HG02588 (cell line): ENCODE data around the gene NEK1.
"Not testable (repeated sequence)": the region's sequence is repeated elsewhere in the genome, so short reads cannot be mapped to it uniquely, and the experiment has no call there.

Source experiments
- ATAC-seq: cut with Tn5 transposase; IDR thresholded peaks from one replicate; pipeline ENCODE4 v1.9.1; 2021; ENCODE audit warnings: mild to moderate bottlenecking, moderate library complexity; ENCODE audit not compliant: unreplicated experiment

The NEK1 gene

DNA sequence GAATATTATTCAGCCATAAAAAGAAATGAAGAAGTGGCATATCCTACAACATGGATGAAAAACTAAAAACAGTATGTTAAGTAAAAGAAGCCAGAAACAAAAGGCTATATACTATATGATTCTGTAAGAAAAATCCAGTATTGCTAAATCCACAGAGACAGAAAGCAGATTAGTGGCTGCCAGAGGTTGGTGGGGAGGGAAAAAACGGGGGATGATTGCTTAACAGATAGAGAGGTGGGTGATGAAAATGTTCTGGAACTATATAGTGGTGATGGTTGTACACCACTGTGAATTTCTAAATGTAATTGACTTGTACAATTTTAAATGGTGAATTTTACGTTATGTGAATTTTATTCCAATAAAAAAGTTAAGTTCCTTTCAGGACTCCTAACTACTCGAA lies 184.0 kb downstream of the NEK1 start:
- ATAC-seq: no peak

DNA sequence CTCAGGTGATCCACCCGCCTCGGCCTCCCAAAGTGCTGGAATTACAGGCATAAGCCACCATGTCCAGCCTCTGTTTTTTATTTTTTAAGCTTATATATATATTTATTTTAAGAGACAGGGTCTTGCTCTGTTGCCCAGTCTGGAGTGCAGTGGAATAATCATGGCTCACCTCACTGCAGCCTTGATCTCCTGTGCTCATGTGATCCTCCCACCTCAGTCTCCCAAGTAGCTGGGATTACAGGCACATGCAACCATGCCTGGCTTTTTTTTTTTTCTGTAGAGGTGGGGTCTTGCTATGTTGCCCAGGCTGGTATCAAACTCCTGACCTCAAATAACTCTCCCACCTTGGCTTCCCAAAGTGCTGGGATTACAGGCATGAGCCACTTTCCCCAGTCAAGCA lies 184.7 kb downstream of the NEK1 start:
- ATAC-seq: not testable (repeated sequence)

DNA sequence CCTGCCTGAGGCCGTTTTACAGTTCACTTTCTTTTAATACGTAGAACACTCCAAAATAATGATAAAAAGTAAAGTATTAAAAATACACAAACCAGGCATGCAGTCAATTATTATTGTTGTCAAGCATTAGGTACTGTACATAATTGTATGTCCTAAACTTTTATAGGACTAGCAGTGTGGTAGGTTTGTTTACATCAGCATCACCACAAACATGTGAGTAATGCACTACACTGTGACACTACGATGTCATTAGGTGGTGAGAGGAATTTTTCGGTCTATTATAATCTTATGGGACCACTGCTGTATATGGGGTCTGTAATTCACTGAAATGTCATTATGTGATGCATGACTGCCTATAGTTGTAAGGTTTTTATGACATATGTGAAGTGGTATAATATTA lies 192.1 kb downstream of the NEK1 start:
- no peak for ATAC-seq

DNA sequence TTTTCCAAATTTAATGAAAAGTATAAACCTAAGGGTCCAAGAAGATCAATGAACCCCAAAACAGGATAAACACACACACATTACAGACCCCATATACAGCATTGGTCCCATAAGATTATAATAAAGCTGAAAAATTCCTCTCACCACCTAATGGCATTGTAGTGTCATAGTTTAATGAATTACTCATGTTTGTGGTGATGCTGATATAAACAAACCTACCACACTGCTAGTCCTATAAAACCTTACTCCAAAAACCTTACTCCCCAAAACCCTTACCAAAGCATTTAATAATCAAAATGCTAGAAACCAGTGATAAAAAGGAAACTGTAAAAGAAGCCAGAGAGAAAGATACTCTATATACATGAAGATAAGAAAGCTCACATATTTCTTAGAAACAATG lies 193.5 kb downstream of the NEK1 start:
- no peak for ATAC-seq

DNA sequence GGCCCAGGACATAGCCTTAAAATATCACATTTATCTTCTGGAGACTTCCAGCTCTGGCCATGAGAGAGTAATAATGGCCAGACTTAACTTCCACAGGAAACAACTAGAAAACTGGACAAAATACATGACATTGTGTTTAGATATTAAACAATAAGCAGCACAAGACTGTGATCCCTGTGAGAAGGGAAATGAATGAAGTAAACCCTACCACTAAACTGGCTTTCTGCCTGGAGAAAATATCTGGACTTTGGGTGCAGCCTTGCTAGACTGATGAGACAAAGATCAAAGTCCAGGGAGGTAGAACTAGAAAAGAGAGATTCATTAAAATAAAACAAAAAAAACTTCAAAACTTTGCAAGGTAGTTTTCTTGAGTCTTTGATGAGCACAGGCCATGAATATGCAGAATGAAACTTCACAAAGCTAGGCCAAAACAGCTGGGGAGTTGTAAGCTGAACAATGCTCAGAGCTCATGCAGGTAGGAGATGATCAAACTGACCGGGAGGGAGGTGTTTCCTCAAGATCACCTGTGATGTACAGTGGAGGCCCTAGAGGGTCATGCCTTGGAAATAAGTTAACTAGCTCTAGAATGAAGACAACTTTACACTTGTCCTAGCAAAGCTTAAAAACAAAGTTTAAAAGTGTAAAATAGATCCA lies 194.6 kb downstream of the NEK1 start:
- no peak for ATAC-seq

DNA sequence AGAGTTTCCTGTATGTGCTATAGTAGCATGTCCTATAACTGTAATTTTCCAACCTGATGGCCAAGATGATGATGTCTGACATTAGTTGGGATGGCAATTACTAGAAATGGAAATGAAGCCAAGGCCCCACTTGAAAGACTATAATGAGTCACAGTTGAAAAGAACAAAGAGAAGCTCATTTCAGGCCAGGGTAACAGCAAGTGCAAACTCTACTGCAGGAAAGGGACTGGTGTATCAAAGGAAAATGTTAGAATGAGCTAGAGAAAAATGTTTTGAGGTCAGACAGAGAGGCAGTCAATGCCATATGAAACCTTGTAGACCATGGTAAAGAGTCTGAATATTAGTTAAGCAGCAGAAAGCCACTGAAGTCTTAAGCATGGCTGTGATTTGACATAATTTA lies 195.4 kb downstream of the NEK1 start:
- no peak for ATAC-seq

DNA sequence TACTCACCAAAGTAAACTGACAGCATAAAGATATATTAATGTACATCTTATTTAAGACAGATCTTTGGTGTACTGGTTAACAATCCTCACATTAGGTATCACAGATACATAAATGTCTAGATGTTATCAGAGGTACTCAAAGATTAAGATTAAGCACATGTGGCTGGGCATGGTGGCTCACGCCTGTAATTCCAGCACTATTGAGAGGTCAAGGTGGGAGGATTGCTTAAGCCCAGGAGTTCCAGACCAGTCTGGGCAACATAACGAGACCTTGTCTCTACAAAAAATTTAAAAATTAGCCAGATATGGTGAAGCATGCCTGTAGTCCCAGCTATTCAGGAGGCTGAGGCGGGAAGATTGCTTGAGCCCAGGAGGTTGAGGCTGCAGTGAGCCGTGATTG lies 195.9 kb downstream of the NEK1 start:
- no peak for ATAC-seq

DNA sequence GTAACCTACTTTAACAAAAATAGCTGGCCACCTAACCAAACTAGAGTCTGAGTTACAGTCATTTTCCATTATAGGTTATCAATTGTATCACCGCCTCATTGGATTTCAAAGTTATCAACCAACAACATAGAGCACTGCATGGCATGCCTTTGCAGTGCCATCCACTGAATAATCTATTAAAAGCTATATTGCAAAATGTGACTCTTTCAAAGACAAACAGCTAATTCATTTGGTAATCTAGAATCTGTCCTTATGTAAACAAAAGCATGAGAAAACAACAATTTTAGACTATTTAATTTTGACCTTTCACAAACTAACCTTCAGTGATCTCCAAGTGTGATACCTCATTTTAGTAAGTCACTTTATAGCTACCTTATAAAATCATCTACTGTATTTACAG lies 197.5 kb downstream of the NEK1 start:
- no peak for ATAC-seq

DNA sequence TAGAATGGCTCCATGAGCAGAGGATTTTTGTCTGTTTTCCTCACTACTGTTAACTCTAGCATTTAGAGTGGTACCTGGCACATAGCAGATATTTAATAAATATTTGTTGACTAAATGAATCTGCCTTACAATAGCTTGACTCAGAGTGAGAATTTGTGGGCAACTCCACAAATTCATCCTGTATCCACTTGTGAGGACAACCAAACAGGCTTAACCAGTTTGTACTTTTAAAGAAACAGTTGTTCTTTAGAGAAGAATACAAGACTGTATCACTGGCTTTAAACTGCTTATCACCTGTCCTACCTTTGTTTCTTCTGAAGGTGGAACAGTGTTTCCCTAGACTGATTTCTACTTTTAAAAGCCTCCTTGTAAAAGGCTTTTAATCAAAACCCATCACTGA lies 200.3 kb downstream of the NEK1 start:
- ATAC-seq: no peak

DNA sequence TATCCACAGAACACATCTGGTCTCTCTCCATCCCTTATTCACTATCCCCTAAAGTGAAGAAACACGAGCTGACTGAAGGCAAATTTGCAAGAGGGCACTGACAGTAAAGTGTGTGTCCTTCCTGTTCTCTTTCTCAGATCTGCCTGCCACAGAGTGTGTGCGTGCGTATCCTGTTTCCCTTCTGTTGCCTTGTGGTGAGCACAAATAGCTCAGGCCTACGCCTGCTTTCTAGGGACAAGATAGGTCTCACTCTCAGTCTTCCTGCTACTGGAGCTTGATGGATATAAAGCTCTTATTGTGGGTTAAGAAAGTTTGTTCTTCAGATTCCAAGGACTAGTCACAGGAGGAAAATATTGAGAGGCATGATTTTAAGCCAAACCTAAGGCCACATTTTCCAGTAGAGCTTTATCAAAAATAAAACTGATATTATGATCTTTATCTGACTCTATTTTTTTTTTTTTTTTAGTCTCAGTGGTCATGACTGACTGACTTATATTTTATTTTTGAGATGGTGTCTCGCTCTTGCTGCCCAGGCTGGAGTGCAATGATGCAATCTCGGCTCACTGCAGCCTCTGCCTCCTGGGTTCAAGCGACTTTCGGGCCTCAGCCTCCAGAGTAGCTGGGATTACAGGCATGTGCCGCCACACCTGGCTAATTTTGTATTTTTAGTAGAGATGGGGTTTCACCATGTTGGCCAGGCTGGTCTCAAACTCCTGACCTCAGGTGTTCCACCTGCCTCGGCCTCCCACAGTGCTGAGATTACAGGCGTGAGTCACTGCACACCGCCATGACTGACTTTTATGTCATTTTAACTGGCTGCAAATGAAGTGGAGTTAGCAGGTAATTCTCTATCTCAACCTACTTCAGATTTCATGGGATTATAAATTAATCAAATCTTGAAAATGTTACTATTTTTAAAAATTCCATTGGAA lies 201.3 kb downstream of the NEK1 start:
- peak; percentile 99 for ATAC-seq

DNA sequence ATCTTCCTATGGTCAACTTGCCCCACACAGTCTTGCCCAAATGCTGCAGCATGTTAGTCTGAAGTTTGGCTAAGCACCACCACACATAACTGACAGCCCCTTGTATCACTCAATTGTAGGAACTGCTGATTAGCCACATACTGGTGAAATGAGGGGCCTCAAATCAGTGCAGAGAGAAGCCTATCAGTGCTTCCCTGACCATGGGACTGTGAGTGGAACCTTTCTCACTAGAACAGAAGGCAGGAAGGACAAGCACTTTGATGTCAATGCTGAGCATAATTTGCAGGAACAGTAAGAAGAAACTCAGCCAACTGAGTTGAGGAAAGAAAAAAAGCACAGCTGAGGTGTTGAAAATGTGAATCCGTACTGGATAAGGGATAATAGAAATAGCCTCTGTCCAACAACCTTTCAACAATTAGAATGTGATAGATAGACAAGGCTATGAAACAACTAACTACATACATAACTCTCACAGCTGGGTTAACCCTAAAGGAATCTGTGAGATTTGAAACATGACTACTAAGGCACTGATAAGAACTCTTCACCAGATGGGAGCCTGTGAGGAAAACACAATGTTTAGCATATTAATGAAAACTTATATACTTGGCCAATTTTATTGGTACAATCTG lies 205.1 kb downstream of the NEK1 start:
- no peak for ATAC-seq

DNA sequence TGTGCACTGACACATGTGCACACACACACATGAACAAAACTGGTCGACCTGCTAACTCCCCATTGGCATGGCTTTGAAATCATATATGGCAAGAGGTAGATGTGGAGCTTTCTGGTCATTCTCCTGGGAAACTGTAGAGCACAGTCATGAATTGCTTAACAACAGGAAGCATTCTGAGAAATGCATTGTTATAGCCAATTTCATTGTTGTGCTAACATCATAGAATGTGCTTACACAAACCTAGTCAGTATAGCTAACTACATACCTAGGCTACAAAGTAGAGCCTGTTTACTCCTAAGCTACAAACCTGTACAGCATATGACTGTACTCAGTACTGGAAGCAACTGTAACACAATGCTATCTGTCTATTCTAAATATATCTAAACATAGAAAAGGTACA lies 207.4 kb downstream of the NEK1 start:
- ATAC-seq: no peak

DNA sequence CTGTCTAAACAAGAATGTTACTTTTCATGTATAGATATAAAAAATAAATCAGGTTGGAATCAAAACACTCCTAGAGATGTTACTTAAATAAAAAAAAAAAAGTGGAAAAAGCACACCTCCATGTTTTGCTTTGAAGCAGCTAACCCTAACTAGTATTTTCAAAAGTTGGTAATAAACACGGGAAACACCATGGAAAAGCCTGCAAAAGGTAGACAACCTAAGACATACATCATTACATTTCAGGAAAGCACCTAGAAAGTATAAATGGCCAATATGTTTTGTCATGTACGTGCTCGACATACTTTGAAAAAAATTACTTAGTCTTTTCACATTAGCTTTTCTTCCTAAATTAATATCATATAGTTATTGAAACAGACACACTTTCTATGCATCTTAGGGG lies 211.6 kb downstream of the NEK1 start:
- ATAC-seq: no peak

DNA sequence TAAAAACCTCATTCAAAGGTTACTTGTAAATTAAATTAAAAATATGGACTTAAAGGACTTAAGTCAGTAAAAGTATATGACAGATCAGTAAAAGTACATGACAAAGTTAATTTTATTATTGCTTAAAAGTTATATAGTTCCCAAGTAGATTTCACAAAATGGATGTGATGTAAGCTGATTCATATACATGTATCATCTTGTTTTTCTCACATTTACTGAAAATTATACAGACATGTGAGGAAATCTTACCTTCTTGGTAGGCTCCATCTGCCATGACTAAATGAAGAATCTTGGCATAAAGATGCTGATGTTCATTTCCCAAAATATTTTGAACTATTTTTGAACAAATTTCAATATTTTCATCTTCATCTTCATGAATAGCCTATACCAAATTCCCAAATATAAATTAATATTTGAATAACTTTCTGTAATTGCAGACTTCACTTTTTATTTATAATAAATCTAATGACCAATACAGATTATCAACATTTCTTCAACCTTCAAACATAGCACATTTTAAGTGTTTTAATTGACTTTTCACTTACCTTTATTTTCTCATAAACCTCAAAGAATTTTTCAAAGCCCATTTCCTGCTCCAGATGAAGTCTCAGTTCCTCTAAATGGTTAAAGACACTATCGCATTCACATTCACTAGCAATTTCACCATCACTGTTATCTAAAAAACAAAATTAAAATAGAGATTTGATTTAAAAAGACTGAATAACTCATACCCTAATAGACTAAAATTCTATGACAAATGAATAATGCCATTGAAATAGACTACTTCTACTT lies 212.2 kb downstream of the NEK1 start:
- no peak for ATAC-seq

DNA sequence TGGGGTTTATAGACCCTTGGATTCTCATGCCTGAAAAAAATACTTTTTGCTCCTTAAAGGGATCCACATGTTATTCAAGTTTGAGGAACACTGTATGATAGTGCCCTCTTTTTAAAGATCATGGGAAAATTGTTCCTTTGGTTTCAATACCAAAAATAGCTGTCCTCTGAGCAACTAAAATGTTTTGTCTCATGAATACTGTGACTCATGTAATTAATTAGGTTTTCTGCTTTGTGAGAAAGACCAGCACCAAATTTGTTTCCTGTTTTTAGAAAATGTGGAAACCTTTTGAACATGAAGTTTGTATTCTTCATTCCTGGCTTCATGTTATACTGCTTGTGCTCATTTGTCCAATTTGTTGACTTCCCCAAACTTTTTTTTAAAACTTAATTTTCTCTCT lies 214.1 kb downstream of the NEK1 start:
- no peak for ATAC-seq

DNA sequence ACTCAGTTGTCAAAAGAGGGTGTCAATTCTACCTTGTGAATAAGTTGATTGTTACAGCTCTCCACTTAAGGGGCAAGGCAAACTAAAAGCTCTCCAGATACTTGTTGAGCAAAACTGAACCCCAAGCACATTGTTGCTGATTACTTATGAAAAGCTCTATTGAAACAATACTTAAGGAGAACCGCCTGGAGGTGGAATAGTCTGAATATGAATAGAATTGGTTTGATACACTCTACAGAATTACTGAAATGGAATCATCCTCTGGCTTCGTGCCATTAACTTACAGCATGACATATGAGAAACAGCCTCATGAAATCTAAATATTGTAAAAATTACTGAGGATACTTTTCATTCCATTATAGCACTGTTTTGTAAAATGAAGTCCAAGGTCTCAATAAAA lies 214.6 kb downstream of the NEK1 start:
- no peak for ATAC-seq

DNA sequence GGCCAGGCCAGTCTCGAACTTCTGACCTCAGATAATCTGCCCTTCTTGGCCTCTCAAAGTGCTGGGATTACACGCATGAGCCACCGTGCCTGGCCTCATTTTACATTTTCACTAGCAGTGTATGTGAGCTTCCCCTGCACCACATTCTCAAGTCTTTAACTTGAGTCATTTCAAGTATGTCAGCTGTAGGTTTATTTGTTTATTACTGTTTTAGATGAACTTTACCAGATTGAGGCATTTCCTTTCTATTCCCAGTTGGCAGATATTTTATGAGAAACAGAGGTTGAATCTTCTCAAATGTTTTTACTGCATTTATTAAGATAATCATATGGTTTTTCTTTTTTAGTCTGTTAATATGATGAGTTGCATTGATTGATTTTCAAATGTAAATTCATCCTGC lies 227.0 kb downstream of the NEK1 start:
- no peak for ATAC-seq

DNA sequence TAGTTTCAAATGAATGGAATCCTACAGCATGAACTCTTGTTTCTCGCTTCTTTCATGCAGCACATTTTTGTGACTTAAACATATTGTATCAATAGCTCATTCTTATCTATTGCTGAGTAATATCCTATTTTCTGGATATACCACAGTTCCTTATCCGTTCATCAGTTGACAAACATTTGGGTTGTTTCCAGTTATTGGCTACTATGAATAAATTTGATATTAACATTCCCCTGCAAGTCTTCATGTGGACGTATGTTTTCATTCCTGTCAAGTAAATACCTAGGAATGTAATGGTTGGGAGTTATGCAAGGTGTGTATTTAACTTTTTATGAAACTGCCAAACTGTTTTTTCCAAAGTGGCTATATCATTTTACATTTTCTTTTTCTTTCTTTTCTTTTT lies 227.6 kb downstream of the NEK1 start:
- ATAC-seq: no peak

DNA sequence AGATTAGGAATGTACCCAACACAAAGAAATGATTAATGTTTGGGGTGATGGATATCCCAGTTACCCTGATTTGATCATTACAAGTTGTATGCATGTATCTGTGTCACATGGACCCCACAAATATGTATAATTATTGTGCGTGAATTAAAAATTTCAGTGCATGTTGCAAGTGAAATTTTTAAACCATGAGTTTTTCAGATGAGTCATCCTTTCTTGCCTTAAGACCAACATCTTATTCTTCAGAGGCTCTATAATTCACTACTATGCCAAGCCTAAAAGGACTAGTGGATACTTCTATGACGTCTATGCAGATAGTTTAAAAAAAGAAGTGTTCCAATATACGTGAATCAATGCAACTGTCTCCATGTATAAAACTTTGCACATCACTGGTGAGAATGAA lies 228.7 kb downstream of the NEK1 start:
- no peak for ATAC-seq

DNA sequence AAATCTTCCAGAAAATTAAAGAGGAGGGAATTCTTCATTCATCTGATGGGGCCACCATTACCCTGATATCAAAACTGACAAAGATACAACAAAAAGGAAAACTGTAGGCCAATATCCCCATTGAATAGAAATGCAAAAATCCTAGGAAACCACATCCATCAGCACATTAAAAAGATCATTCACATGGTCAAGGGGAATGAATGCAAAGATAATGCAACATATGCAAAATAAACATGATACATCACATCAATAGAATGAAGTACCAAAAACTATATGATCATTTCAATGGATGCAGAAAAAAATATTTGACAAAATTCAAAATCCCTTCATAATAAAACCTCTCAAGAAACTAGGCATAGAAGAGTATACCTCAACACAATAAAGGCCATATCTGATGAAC lies 232.7 kb downstream of the NEK1 start:
- no peak for ATAC-seq

DNA sequence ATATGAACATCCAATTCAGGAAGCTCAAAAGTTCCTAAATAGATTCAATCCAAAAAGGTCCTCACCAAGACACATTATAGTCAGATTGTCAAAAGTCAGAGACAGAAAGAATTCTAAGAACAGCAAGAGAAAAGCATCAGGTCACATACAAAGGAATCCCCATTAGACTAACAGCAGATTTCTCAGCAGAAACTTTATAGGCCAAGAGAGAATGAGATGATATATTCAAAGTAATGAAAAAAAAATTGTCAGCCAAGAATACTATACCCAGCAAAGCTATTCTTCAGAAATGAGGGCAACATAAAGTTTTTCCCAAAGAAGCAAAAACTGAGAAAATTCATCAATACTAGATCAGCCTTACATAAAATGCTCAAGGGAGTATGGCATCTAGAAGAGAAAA lies 235.0 kb downstream of the NEK1 start:
- ATAC-seq: no peak
